Endothelial cell of umbilical vein (primary cell): ENCODE measurements around the gene ASB8.

Experiments used
- CTCF ChIP-seq, 2 donors: IDR thresholded peaks; 1 replicate in 1 of 2; 2 replicates in 1 of 2; pipeline ENCODE4 v1.5.1; 2011; ENCODE audit warnings: low read length in 2 of 2, mild to moderate bottlenecking in 2 of 2, moderate library complexity in 2 of 2, control low read depth in 1 of 2, inconsistent platforms in 1 of 2, low read depth in 1 of 2; ENCODE audit not compliant: insufficient read depth in 1 of 2; ENCODE audit errors: extremely low read depth in 1 of 2
- MYC ChIP-seq: IDR thresholded peaks from one replicate; pipeline ENCODE4 v1.6.1; 2011; ENCODE audit warnings: mild to moderate bottlenecking, low read depth, low read length
- POLR2A ChIP-seq: IDR thresholded peaks from 2 replicates; pipeline ENCODE4 v1.6.1; 2012; ENCODE audit warnings: low read depth, mild to moderate bottlenecking, control low read depth, low read length
- POLR2AphosphoS5 ChIP-seq: IDR thresholded peaks from 2 replicates; pipeline ENCODE4 v1.6.1; 2012; ENCODE audit warnings: low read depth, mild to moderate bottlenecking, control low read depth, low read length, moderate library complexity; ENCODE audit not compliant: insufficient read depth
- TF ChIP-seq, protein P1 (sequence below): IDR thresholded peaks from 2 replicates; pipeline ENCODE4 v1.6.1; 2011; ENCODE audit not compliant: insufficient read depth, insufficient read length

DNA sequence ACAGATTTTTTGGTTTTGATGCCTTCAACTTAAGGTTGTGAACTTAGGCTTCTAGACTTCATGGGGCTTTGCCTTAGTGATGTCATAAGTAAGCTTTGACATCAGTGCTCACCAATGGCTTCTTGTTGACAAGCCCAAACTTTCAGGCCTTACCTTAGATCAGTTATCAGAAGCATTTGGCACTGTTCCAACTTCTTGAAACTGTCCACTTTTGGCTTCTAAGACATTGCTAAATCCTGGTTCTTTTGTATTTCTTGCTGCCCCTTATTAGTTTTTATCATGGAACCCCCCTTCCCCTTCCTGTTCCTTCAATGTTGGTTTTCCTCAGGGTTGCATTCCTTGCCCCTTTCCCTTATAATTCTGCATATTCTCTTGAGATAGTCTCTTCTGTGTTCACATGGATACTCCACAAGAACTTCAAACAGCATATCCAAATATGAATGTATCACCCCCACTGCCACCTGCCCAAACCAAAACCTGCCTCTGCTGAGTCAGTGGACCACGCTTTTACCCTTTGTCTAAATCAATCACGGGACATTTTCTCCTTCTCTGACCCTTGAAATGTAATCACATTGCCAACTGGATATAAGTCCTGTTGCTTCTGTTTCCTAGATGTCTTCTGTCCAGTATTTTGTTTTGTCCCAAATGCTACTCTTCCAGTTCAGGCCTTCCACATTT is 30.2 kb downstream of the ASB8 start:
- TF ChIP-seq CTCF (IDR thresholded peaks at IDR 0.05; ENCODE audit: extremely low read depth in 1 of 2, insufficient read depth in 1 of 2, low read depth in 1 of 2, low read length in 2 of 2): no peak
- no peak for TF ChIP-seq POLR2A
- TF ChIP-seq MYC: no peak
- TF ChIP-seq, protein P1, sequence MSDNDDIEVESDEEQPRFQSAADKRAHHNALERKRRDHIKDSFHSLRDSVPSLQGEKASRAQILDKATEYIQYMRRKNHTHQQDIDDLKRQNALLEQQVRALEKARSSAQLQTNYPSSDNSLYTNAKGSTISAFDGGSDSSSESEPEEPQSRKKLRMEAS: no peak
- TF ChIP-seq POLR2AphosphoS5: no peak
